SK-N-SH treated with all-trans-retinoic acid at 6 μM for 48 hours (cell line): ENCODE results near the gene KCNIP4.

Experiments used
- ATAC-seq: fragments of 200-7000 bp; cut with Tn5 transposase; 3 replicates; pipeline ENCODE4 v1.9.1; 2020; ENCODE audit warnings: mild to moderate bottlenecking, moderate library complexity
- BACH2 ChIP-seq: fragments of 250-450 bp; sonication (Bioruptor Pico); IDR thresholded peaks from 2 replicates; pipeline ENCODE4 v1.9.0; 2021; ENCODE audit warnings: mild to moderate bottlenecking, borderline replicate concordance
- CREB5 ChIP-seq: fragments of 250-450 bp; sonication (Bioruptor Pico); IDR thresholded peaks from 2 replicates; pipeline ENCODE4 v1.5.1; 2020; ENCODE audit warnings: low read depth, mild to moderate bottlenecking, moderate library complexity
- CSRNP3 ChIP-seq: fragments of 250-450 bp; sonication (Bioruptor Pico); IDR thresholded peaks from 2 replicates; pipeline ENCODE4 v1.5.1; 2021; ENCODE audit warnings: mild to moderate bottlenecking, moderate library complexity
- ESRRG ChIP-seq: fragments of 250-450 bp; sonication (Bioruptor Pico); IDR thresholded peaks from 2 replicates; pipeline ENCODE4 v1.6.1; 2021; ENCODE audit warnings: mild to moderate bottlenecking
- GLIS3 ChIP-seq: fragments of 250-450 bp; sonication (Bioruptor Pico); IDR thresholded peaks from 2 replicates; pipeline ENCODE4 v1.5.0; 2020; ENCODE audit warnings: mild to moderate bottlenecking, moderate library complexity
- ISL1 ChIP-seq: fragments of 250-450 bp; sonication (Bioruptor Pico); IDR thresholded peaks from 2 replicates; pipeline ENCODE4 v2.1.2; 2022; ENCODE audit warnings: mild to moderate bottlenecking, moderate library complexity
- OSR1 ChIP-seq: fragments of 250-450 bp; sonication (Bioruptor Pico); IDR thresholded peaks from 2 replicates; pipeline ENCODE4 v1.8.0; 2022; ENCODE audit warnings: moderate library complexity, mild to moderate bottlenecking, inconsistent platforms
- PATZ1 ChIP-seq: fragments of 250-450 bp; sonication (Bioruptor Pico); IDR thresholded peaks from 2 replicates; pipeline ENCODE4 v1.8.0; 2020; ENCODE audit warnings: mild to moderate bottlenecking, moderate library complexity, borderline replicate concordance
- POU6F1 ChIP-seq: fragments of 250-450 bp; sonication (Bioruptor Pico); IDR thresholded peaks from 2 replicates; pipeline ENCODE4 v1.8.0; 2021; ENCODE audit warnings: low read depth, mild to moderate bottlenecking, moderate library complexity, borderline replicate concordance
- PPARA ChIP-seq: fragments of 250-450 bp; sonication (Bioruptor Pico); IDR thresholded peaks from 2 replicates; pipeline ENCODE4 v1.5.0; 2020; ENCODE audit warnings: mild to moderate bottlenecking, borderline replicate concordance
- SNAI2 ChIP-seq: fragments of 250-450 bp; sonication (Bioruptor Pico); IDR thresholded peaks from 2 replicates; pipeline ENCODE4 v1.5.0; 2020; ENCODE audit warnings: mild to moderate bottlenecking, moderate library complexity
- TSHZ2 ChIP-seq: fragments of 250-450 bp; sonication (Bioruptor Pico); IDR thresholded peaks from 2 replicates; pipeline ENCODE4 v1.5.0; 2020; ENCODE audit warnings: mild to moderate bottlenecking, moderate library complexity
- ZC3H10 ChIP-seq: fragments of 250-450 bp; sonication (Bioruptor Pico); IDR thresholded peaks from 2 replicates; pipeline ENCODE4 v1.5.1; 2021; ENCODE audit warnings: mild to moderate bottlenecking, moderate library complexity
- ZFP3 ChIP-seq: fragments of 250-450 bp; sonication (Bioruptor Pico); IDR thresholded peaks from 2 replicates; pipeline ENCODE4 v1.5.0; 2020; ENCODE audit warnings: mild to moderate bottlenecking, moderate library complexity
- ZFP30 ChIP-seq: fragments of 450-650 bp; formaldehyde crosslinking; IDR thresholded peaks from 2 replicates; pipeline ENCODE4 v1.5.0; 2022; ENCODE audit warnings: mild to moderate bottlenecking, moderate library complexity
- ZNF565 ChIP-seq: fragments of 450-650 bp; formaldehyde crosslinking; conservative IDR thresholded peaks from 2 replicates; pipeline ENCODE4 v1.5.0; 2020; ENCODE audit warnings: low read depth, mild to moderate bottlenecking, moderate library complexity
- ZNF70 ChIP-seq: fragments of 450-650 bp; formaldehyde crosslinking; IDR thresholded peaks from 2 replicates; pipeline ENCODE4 v1.5.0; 2020; ENCODE audit warnings: mild to moderate bottlenecking, moderate library complexity
- ZNF8 ChIP-seq: fragments of 450-650 bp; formaldehyde crosslinking; IDR thresholded peaks from 2 replicates; pipeline ENCODE4 v1.5.0; 2020; ENCODE audit warnings: mild to moderate bottlenecking, moderate library complexity

KCNIP4 gene

GRCh38 chr4:21753084-21753760 is 195.3 kb downstream of the KCNIP4 start:
- TF ChIP-seq ISL1 (CRISPR knock-in tag), result peak; percentile 69
- TF ChIP-seq CSRNP3 (CRISPR knock-in tag), result no peak
- ATAC-seq, result peak; percentile 63

- no peak for TF ChIP-seq ZC3H10 (CRISPR knock-in tag)
- TF ChIP-seq ZNF565 (CRISPR knock-in tag), result no peak
- no peak for TF ChIP-seq BACH2 (CRISPR knock-in tag)
- no peak for TF ChIP-seq SNAI2 (CRISPR knock-in tag)
- TF ChIP-seq ISL1 (CRISPR knock-in tag), result no peak
- TF ChIP-seq POU6F1 (CRISPR knock-in tag), result no peak
- no peak for TF ChIP-seq ZFP3
- no peak for TF ChIP-seq ZFP30 (CRISPR knock-in tag)
- TF ChIP-seq ZNF70 (CRISPR knock-in tag), result no peak
- TF ChIP-seq CSRNP3 (CRISPR knock-in tag), result no peak
- no peak for TF ChIP-seq OSR1 (CRISPR knock-in tag)
- no peak for TF ChIP-seq TSHZ2
- no peak for TF ChIP-seq ESRRG (CRISPR knock-in tag)
- TF ChIP-seq CREB5 (CRISPR knock-in tag), result no peak
- no peak for TF ChIP-seq ZNF8 (CRISPR knock-in tag)
- TF ChIP-seq PATZ1, result no peak
- TF ChIP-seq GLIS3, result no peak
- TF ChIP-seq PPARA (CRISPR knock-in tag), result no peak
- ATAC-seq, result peak; percentile 51
Observed at GRCh38 chr4:21752616-21753015, 196.0 kb downstream of the KCNIP4 start.

GRCh38 chr4:21749924-21750323 is 198.6 kb downstream of the KCNIP4 start:
- TF ChIP-seq BACH2 (CRISPR knock-in tag) (no peak), ZFP30 (CRISPR knock-in tag) (no peak), ZC3H10 (CRISPR knock-in tag) (no peak), ISL1 (CRISPR knock-in tag) (0 out of 2 replicates have a peak, but pooled peaks have one; percentile 5)
- no peak for ATAC-seq
